ENCODE results near the gene DDX20.
A peak's percentile ranks its signal among the peaks of the same experiment; 100 is the strongest.
"Not testable (repeated sequence)": the region's sequence is repeated elsewhere in the genome, so short reads cannot be mapped to it uniquely, and the experiment has no call there.

DDX20 gene

DNA sequence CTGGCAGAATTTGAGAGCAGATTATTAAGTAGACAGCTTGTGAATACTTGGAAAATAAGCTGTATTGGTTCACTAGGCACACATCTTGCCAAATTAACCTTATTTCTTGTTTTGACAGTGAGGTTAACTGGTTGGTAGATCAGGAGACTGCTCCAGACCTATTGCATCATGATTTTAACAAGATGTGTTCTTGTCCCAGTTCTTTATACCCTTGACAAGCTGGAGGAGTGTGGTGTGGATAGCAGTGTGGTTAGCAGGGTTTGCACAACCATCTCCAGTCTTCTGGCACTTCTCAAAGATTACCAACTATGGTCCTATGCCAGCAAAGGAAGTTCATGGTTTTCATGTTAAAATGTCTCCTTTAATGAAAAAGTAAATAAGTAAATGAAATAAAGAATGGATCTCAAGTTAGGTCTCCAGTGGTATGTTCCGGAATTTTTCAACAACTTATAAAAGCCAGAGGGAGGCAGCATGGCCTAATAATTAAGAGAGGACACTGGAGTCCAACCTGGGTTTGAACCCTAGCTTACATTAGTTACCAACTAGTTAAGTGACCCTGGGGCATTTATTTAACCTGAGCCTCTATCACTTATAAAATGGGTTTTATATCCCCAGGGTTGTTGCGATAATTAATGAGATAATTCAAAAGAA lies 34.1 kb downstream of the DDX20 start:
- peak; percentile 65 for DNase-seq

DNA sequence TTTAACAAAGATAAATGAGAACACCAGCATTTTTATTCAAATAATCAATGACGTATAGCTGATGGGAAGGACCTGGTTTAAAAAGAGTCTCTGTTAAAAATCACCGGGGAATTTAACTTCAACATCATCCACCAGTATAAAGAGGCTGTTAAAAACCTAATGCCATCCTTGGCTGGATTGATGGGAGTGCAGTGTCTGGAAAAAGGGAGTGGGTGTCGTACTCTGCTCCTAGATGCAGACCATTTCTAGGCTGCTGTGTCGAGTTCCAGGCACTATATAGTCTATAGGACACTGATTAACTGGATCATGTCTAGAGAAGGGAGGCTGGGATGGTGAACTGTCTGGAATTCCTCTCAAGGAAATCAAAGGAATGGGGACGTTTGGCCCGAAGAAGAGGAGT lies 36.1 kb downstream of the DDX20 start:
- DNase-seq: no peak

DNA sequence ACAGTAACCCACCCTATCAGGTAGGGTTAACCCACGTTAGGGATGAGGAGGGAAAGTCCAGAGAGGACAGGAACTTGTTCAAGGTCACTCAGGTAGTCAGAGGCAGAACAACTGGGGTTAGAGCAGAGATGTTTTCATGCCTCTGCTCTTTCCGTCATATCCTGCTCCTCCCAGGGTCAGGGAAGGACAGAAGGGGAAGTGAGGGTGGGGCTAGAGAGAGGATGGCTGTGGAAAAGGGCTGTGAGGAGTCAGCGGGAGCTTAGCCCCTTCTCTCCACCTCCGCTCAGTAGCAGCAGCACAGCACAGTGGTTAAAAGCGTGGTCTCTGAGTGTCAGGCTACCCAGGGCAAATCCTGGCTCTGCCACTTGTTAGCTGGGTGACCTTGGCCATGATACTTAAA lies 36.5 kb downstream of the DDX20 start:
- no peak for DNase-seq

DNA sequence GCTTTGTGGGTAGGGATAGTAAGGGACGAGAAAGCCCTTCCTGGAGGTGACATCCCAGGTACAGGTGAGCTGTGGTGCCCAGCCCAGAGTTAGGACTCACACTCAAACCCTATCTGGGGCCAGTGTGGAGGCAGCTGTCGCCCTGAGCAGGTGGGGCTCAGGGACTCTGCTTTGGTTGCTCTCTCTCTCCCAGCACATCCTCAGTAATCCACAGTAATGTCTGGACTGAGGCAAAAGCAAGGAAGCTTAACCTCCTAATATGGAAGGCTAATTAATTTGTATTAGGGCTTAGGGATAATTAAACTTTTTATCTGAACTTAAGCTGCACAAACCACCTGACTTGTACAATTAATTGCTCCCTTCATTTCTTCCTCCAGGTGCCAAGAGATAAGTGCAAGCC lies 38.2 kb downstream of the DDX20 start:
- DNase-seq: no peak

- DNase-seq: no peak
These were observed 39.7 kb downstream of the DDX20 start for GRCh38 chr1:111795401-111795800.

DNA sequence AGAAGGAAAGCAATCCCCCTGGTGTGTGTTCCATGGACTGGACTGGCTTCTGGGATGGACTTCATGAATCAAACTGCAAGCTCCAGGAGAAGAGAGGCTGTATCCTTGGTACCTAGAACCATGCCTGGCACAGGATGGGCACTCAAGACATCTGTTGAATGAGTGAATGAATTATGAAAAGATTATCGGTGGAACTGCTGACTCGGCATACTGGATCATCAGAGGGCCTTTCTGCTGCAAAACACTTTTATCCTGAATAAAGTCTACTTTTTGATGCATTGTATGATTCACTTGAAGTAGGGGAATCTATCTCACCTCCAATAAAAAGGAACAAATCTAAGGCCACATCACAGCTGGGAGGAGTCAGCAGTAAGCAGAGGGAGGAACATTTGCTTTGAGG lies 42.9 kb downstream of the DDX20 start:
- DNase-seq: no peak

GRCh38 chr1:111799722-111800121 lies 44.0 kb downstream of the DDX20 start:
- not testable (repeated sequence) for DNase-seq

GRCh38 chr1:111801071-111801850 lies 45.6 kb downstream of the DDX20 start:
- no peak for DNase-seq

DNA sequence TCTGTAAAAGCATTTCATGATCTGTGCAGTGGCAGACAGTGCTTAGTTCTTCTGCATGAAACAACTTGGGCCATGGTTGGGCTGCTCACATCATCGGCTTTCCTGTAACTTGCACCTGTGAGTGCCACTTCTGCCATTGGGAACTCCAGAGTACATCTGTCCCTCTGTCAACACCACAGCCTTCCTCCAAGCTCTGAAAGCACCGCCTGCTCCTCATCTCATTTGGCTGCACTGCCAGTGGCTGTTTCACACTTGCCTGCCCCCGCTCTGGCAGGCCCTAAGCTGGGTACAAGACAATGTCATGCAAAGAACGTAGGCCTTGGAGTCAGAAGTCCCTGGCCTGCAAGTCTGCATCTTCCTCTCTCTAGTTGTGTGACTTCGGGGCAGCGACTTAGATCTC lies 46.4 kb downstream of the DDX20 start:
- DNase-seq: no peak

DNA sequence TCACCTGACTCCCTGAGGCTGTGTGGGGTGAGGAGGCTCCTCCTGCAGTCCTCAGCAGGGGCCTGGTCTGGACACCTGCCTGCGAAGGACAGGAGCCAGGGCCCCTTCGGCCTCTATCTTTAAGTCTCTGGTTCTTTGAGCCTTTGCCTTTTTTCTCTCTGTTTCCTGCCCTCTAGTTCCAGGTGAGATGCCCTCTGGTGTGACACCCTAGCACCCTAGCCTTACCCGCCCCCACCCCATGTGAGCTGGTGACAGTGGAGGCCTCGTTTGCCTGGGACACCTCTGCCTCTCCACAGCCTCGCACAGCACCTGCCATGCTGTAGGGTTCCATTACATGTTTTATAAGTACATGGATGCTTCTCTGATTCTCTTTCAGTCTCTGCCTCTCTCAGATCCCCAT lies 47.3 kb downstream of the DDX20 start:
- no peak for DNase-seq

- DNase-seq: no peak
These were observed 48.2 kb downstream of the DDX20 start for GRCh38 chr1:111803951-111804350.

DNA sequence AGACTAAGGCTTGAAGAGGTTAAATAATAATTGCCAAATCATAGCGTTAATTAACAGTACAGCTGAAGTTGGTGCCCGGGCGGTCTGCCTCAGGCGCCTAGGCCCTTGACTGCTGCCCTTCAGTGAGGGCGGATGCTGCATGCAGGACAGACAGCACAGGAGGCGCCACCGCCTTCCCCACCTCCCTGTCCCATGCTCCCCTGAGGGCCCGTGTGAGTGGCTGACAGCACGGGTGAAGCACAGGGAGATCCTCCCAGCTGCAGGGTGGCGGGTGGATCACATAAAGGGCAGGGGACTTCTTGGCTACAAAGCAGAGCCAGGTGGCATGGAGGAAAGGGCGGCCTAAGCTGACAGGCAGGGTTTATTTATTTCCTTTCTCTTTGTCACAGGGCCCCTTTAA lies 49.1 kb downstream of the DDX20 start:
- DNase-seq: no peak

DNA sequence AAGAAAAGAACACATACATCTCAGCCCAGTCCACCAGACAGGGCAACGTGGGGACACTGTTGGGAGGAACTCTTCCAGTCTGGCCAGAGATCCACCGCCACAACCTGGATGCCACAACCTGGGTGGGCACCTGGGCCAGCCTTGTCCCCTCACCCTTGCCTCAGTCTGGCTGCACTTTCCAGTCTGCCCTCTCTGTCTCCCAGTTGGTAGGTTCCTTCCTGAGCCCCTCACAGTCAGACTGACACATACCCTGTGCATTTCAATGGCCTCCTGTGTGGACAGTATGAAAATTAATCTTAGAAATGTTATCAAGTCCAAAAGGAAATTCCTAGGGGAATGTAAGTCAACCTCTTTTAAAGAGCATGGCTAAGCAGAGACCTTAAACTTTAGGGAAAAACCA lies 49.5 kb downstream of the DDX20 start:
- DNase-seq: no peak

GRCh38 chr1:111811891-111812290 lies 56.2 kb downstream of the DDX20 start:
- DNase-seq: no peak

DNA sequence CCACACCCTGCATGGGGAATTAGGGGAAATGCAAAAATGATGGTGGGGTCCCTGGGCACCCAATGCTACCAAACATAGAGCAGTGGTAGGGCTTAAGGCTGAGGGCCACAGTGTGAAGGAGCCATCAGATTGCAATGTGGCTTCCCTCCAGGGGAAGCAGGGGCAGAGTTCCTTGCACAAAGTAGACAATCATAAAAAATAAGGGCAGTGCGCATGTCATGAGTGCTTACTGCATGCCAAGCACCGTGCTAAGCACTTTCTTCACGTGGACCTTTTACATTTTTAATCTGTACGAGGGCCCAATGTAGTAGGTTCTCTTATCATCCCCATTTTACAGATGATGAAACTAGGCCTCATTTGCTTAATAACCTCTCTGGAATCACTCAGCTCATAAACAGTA lies 56.6 kb downstream of the DDX20 start:
- no peak for DNase-seq

- no peak for DNase-seq
These were observed 58.0 kb downstream of the DDX20 start for GRCh38 chr1:111813440-111814304.

DNA sequence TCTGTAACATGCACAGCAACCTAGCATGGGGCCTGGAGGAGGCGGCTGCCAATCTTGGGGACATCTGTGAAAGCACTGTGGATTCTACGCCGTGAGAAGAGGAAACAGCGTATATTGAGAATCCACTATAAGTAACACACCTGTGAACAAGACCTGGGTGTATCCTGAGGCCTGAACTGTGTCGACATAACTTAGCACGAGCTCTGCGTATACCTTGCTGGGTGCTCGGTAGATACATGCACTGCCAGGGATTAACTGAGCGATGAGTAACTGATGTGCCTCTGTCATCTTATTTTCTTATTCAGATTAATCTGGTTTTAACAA lies 58.6 kb downstream of the DDX20 start:
- no peak for DNase-seq

- DNase-seq: no peak
These were observed 58.9 kb downstream of the DDX20 start for GRCh38 chr1:111814642-111815041.
